Omental fat pad (tissue), 4 donors: ENCODE data around the gene SRPRB. TPM values are rescaled to one million over a fixed set of nuclear protein-coding genes. Genes with fewer than 3 reads are reported as not detected.
"Not testable (repeated sequence)": the region's sequence is repeated elsewhere in the genome, so short reads cannot be mapped to it uniquely, and the experiment has no call there.

Experiments used
- ATAC-seq: fragments of 150-250 bp; one replicate; pipeline ENCODE4 v1.9.1; 2016; ENCODE audit warnings: mild to moderate bottlenecking, moderate library complexity; ENCODE audit not compliant: low FRiP score
- DNase-seq: peaks from one replicate; pipeline ENCODE4 v3.0.0-alpha.2; 2019; ENCODE audit warnings: low spot score
- CTCF ChIP-seq, 3 donors: fragments of 450-650 bp; IDR thresholded peaks; one replicate each; pipeline ENCODE4 v1.5.1; 2016 to 2017; ENCODE audit warnings: antibody characterized with exemption in 3 of 3, mild to moderate bottlenecking in 3 of 3, moderate library complexity in 2 of 3
- total RNA-seq, 4 donors: library from RNA; depleted of rRNA; stranded (reverse); fragments of >200 nt; gene quantifications; one replicate each; pipeline ENCODE4 v1.1.0, GENCODE V29; 2016

The SRPRB gene
- total RNA-seq, 4 donors from 2014 or later, result 19.2 to 47.2 (median 36.3) TPM

- TF ChIP-seq CTCF (IDR thresholded peaks at IDR 0.05), result no peak
- ATAC-seq, result no peak
- no peak for DNase-seq
Observed at GRCh38 chr3:133779626-133780203, 25.9 kb upstream of the SRPRB start.

- ATAC-seq, DNase-seq: not testable (repeated sequence)
Observed at GRCh38 chr3:133780756-133781155, 24.9 kb upstream of the SRPRB start.

GRCh38 chr3:133781570-133781969, 24.0 kb upstream of the SRPRB start:
- DNase-seq (no peak), ATAC-seq (no peak)
- TF ChIP-seq CTCF (IDR thresholded peaks at IDR 0.05), result no peak

GRCh38 chr3:133782454-133782853, 23.2 kb upstream of the SRPRB start:
- TF ChIP-seq CTCF (IDR thresholded peaks at IDR 0.05), result no peak
- no peak for DNase-seq
- no peak for ATAC-seq

- ATAC-seq (no peak), DNase-seq (no peak)
- TF ChIP-seq CTCF (IDR thresholded peaks at IDR 0.05), result no peak
Observed at GRCh38 chr3:133783762-133784161, 21.9 kb upstream of the SRPRB start.

GRCh38 chr3:133788024-133788423, 17.6 kb upstream of the SRPRB start:
- no peak for DNase-seq
- no peak for ATAC-seq
- no peak for TF ChIP-seq CTCF (IDR thresholded peaks at IDR 0.05)

GRCh38 chr3:133792171-133792763, 13.3 kb upstream of the SRPRB start:
- no peak for TF ChIP-seq CTCF (IDR thresholded peaks at IDR 0.05)
- no peak for DNase-seq
- ATAC-seq, result no peak
